ENCODE results near the gene ROBO1.

ROBO1 gene

GRCh38 chr3:78940626-78941025 lies 827.2 kb downstream of the ROBO1 start:
- TF ChIP-seq CTCF (IDR thresholded peaks at IDR 0.05; ENCODE audit: insufficient read depth, low read length, poor library complexity, severe bottlenecking) (no peak), EZH2phosphoT487 (conservative IDR thresholded peaks at IDR 0.05; ENCODE audit: low read length) (no peak)
- no peaks in the 10 kb centered on the region for H3K9me2 ChIP-seq (replicated peaks; ENCODE audit: insufficient read depth, low read length)
- no peak overlapping the region for H3K9ac ChIP-seq (ENCODE audit: low read length)
- no peaks in the 10 kb centered on the region for H3K36me3 ChIP-seq (ENCODE audit: low read length)
- H2AFZ ChIP-seq (ENCODE audit: low read depth, low read length, severe bottlenecking), result no peak overlapping the region
- no peaks in the 10 kb centered on the region for H4K20me1 ChIP-seq (ENCODE audit: low read depth, low read length)
- no peak overlapping the region for H3K27ac ChIP-seq (ENCODE audit: low read depth, low read length)
- no peaks in the 10 kb centered on the region for H3K9me3 ChIP-seq (ENCODE audit: insufficient read depth, low read length)
- no peak overlapping the region for H3K4me2 ChIP-seq (ENCODE audit: low read depth, low read length, poor library complexity, severe bottlenecking)
- H3K4me3 ChIP-seq (ENCODE audit: insufficient read depth, low read length, poor library complexity, severe bottlenecking), result no peak overlapping the region
- no peaks in the 10 kb centered on the region for H3K79me2 ChIP-seq (ENCODE audit: insufficient read depth, low read length)
- no peaks in the 10 kb centered on the region for H3K27me3 ChIP-seq (ENCODE audit: low read length)
- no peaks in the 10 kb centered on the region for H3F3A ChIP-seq (ENCODE audit: insufficient read depth)

GRCh38 chr3:78940128-78940527 lies 827.7 kb downstream of the ROBO1 start:
- Histone ChIP-seq H3K27me3 (ENCODE audit: low read length) (no peaks in the 10 kb centered on the region), H3K4me2 (ENCODE audit: low read depth, low read length, poor library complexity, severe bottlenecking) (no peak overlapping the region), H3K9ac (ENCODE audit: low read length) (no peak overlapping the region), H4K20me1 (ENCODE audit: low read depth, low read length) (no peaks in the 10 kb centered on the region), H3K4me3 (ENCODE audit: insufficient read depth, low read length, poor library complexity, severe bottlenecking) (no peak overlapping the region), H3K27ac (ENCODE audit: low read depth, low read length) (no peak overlapping the region), H3K9me3 (ENCODE audit: insufficient read depth, low read length) (no peaks in the 10 kb centered on the region), H3K79me2 (ENCODE audit: insufficient read depth, low read length) (no peaks in the 10 kb centered on the region), H3F3A (ENCODE audit: insufficient read depth) (no peaks in the 10 kb centered on the region), H2AFZ (ENCODE audit: low read depth, low read length, severe bottlenecking) (no peak overlapping the region), H3K9me2 (replicated peaks; ENCODE audit: insufficient read depth, low read length) (no peaks in the 10 kb centered on the region), H3K36me3 (ENCODE audit: low read length) (no peaks in the 10 kb centered on the region)
- TF ChIP-seq EZH2phosphoT487 (conservative IDR thresholded peaks at IDR 0.05; ENCODE audit: low read length), result no peak
- TF ChIP-seq CTCF (IDR thresholded peaks at IDR 0.05; ENCODE audit: insufficient read depth, low read length, poor library complexity, severe bottlenecking), result no peak

GRCh38 chr3:78937475-78937874 lies 830.3 kb downstream of the ROBO1 start:
- Histone ChIP-seq H3K9ac (ENCODE audit: low read length) (no peak overlapping the region), H3K4me2 (ENCODE audit: low read depth, low read length, poor library complexity, severe bottlenecking) (no peak overlapping the region), H3K36me3 (ENCODE audit: low read length) (no peaks in the 10 kb centered on the region), H3K27me3 (ENCODE audit: low read length) (no peaks in the 10 kb centered on the region), H3K4me3 (ENCODE audit: insufficient read depth, low read length, poor library complexity, severe bottlenecking) (no peak overlapping the region), H3K9me2 (replicated peaks; ENCODE audit: insufficient read depth, low read length) (no peaks in the 10 kb centered on the region), H3K27ac (ENCODE audit: low read depth, low read length) (no peak overlapping the region), H3K79me2 (ENCODE audit: insufficient read depth, low read length) (no peaks in the 10 kb centered on the region), H2AFZ (ENCODE audit: low read depth, low read length, severe bottlenecking) (no peak overlapping the region), H3K9me3 (ENCODE audit: insufficient read depth, low read length) (no peaks in the 10 kb centered on the region), H4K20me1 (ENCODE audit: low read depth, low read length) (no peaks in the 10 kb centered on the region), H3F3A (ENCODE audit: insufficient read depth) (no peaks in the 10 kb centered on the region)
- no peak for TF ChIP-seq CTCF (IDR thresholded peaks at IDR 0.05; ENCODE audit: insufficient read depth, low read length, poor library complexity, severe bottlenecking)
- TF ChIP-seq EZH2phosphoT487 (conservative IDR thresholded peaks at IDR 0.05; ENCODE audit: low read length), result no peak
